GM18868 (cell line): ENCODE data around the gene STOX2.
"Not testable (repeated sequence)": the region's sequence is repeated elsewhere in the genome, so short reads cannot be mapped to it uniquely, and the experiment has no call there.

ENCODE experiments used
- ATAC-seq: cut with Tn5 transposase; IDR thresholded peaks from one replicate; pipeline ENCODE4 v1.9.1; 2021; ENCODE audit warnings: mild to moderate bottlenecking, moderate library complexity; ENCODE audit not compliant: unreplicated experiment

STOX2 gene

DNA sequence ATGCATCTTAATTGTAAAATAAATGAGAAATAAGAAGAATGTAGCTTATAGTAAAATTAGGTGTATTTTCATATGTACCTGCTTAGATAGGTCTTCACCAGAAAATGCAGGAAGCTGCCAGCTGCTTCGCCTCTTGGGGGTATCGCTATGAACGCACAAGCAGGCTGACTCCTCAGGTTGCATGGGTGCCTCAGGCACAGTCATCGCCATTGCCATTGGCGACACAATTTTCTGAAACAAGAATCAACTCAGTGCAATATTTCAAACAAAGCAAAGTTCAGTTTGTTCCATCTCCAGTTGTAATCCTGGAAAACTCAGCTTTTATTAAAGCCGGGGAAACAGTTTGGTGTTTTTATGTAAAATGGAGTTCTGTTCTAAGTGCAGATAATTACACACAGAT is 29.7 kb downstream of the STOX2 start:
- ATAC-seq, result no peak

DNA sequence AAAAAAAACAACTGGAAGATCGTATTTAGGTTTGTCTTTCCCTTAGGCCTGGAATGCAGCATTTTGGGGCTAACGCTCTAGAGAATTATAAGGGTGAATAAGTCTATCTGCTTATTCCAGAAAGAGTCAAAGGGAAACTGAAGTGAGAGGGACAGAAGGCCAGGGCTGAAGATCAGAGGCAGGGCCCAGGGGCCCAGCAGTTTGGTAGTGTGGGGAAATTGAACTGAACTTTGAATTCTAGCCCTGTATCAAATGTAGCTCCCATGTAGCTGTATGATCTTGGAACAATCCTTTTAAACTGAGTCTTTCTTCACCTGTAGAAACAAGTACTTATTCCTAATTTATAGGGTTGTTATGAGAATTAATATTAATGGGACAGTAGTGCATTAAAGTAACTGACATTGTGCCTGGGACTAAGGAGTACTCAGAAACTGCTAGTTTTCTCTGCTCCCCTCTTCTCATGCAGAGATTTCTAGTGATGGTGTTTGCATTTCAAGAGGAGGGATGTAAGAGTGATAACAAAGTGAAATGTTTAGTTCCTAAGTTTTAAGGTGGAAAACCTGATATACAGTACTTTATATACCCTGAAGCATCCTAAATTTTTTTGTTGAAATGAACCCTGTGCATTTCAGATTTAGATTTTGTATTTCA is 30.4 kb downstream of the STOX2 start:
- ATAC-seq, result no peak

DNA sequence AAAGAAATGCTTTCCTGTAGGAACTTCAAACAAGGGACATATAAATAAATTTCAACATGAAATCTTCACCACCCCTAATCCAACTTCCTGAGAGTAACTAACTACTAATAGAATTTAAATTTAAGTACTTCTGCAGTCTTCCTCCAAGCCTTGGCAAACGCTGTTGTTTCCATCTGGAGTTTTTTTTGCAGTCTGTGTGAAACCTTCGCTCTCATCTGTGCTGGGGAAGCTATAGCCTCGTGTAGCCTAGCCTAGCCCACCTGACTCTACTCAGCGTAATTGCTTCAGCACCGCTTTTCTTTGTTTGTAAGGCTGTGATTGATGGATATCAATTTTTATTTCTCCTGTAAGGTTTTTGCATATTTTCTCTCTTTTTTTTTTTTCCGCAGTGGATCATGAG is 30.9 kb downstream of the STOX2 start:
- ATAC-seq, result no peak

DNA sequence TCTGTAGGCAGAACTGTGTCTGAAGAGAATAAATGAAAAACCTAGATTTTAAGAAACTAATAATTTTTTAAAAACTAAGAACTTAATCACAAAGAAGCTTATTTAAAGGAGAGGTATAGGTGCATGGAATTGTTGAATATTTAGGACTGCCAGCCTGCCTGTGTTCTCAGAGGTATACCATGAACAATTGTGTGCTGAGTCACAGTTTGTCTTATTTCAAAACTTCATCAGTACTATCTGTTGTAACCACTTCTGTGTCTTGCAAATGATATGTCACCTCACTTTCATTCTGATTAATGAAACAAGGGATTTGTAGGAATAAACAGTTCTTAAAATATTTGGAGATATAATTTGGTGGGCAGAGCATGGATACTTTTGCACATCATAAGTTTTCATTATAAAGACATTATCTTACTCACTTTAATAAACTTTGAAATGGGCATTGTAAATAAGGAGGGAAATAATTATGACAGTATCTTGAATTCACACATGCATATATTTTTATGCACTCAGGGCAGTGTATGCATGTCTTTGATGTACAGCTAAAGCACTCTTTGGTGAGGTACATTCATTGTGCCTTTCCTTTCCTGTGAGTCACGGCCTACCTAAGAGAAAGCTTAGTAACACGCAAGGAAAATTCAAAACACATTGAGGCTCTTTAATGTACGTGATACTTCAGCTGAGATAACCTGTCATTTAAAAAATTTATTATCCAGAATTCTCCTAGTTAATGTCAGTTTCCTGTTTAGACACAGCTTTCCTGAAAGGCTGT is 31.7 kb downstream of the STOX2 start:
- ATAC-seq, result no peak

DNA sequence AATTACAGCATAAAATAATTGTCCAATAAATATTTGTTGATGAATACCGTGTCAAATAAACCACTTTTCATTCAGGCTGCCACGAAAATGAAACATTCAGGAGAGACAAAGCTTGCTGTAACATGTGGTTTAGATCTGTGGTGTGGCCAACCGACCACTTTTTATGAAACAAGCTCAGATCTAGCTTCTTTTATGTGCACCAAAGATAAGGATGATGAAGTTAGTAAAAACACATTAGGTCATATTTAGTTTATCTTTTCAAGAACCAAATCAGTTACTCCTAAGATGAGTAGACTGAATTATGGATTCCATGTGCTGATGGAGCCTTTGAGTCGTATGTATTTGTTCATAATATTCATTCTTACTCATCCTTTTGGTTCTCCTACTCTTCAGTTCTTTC is 35.8 kb downstream of the STOX2 start:
- no peak for ATAC-seq

DNA sequence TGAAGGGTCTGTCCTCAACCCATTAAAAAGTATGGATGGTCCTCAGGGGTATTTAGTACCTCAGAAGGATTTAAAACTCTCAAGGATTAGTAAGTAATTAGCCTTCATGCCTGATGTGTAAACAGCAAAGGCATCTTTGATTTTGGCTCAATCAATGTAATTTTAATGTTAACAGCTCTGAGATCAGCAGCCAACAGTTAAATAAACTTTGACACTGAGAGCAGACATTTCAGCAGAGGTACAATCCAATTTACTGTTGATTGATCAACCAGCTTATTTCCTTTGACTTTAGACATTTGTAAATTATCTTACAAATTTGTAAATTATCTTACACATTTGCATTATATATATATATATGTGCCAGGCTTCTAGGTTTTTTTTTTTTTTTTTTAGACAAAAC is 36.9 kb downstream of the STOX2 start:
- no peak for ATAC-seq

DNA sequence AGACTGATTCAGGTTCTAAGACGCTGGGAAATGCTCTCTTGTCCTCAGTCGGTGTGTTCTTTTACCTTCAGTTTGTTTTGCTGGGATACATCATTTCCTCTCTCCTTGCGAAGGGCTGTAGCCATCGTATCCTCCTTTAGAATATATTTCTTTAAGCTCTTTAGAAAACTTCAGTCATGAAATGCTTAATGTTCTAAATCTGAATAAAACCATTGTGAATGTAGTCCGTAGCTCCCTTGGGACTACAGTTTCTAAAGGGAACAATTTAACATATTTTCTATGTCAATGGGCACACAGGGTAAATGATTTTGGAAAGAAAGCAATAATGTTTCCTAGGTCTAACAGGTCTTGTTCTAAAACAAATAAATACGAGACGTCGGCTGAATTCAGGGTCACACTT is 40.6 kb downstream of the STOX2 start:
- ATAC-seq, result no peak

DNA sequence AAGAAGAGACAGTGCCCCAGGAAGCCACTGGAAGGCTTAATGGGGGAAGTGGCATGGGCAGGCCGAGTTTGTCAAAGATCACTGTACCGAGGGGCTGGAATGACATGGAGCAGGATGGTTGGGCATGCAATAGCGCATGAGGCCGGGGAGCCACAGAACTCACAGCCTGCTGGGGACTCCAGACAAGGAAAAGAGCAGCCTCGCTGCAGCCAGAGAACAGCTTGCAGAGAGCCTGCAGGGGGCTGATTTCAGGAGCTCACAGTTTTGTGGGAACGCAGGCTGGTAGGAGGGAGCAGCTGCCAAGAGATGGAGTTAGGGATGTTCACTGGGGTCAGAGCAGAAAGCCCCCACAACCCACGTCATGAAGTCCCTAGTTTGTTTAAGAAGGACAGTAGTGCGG is 45.4 kb downstream of the STOX2 start:
- no peak for ATAC-seq

DNA sequence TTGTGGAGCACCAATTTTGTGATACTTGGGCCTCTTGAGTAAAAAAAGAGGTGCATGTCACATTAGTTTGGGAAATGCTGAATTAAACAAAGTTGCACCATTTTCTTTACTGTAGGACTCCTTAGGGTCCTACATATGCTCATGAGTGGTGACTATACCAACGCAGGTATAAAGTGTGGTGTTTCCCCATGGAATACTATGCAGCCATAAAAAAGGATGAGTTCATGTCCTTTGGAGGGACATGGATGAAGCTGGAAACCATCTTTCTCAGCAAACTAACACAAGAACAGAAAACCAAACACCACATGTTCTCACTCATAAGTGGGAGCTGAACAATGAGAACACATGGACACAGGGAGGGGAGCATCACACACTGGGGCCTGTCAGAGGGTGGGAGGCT is 47.5 kb downstream of the STOX2 start:
- ATAC-seq, result not testable (repeated sequence)

DNA sequence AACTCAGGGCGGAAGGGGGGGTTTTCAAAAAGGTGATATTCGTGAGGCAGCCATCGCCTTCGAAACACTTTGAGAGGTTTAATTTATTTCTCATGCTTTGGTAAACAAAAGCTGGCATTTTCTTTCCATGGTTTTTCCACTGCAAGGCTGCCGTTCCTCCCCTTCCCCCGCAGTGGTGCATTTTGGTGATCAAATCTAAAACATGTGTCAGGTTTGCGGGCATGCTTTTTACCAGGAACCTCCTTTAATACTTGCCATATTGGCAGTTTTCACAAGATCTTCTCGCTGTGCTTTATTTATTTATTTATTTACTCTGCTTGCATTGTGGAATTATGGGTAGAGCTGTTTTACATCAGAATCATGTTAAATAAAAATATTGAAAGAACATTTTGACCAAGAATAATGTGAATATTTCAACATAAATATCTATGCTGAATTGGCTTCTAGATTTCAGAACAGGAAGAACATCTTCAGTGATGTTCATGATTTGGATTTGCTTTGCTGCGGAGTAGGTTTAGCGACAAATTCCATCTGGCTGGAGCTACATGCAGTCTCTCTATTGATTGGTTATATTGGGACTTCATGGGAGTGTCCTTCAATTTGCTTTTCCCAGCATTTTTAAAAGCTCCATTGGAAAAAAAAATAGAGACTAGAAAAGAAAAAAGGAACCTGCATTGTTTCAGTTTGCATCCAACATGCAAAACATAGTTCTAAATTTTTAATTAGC is 54.4 kb downstream of the STOX2 start:
- no peak for ATAC-seq

DNA sequence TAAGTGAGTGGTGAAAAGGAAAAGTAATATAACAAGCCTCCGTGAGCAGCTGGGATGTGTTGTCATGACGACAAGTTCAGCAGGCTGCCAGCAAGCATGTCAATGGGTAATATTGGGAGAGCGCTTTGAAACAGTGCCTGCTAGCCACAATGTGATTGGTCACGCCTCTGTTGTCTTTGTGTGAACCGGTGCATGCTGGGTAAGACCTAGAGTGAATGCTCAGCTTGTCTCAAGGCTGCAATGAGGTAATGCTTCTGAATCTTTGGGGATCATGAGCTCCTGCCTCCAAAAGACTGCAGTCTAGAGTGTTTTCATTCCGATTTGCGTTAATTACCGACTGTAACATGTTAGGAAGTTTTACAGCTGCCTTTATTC is 54.9 kb downstream of the STOX2 start:
- no peak for ATAC-seq

DNA sequence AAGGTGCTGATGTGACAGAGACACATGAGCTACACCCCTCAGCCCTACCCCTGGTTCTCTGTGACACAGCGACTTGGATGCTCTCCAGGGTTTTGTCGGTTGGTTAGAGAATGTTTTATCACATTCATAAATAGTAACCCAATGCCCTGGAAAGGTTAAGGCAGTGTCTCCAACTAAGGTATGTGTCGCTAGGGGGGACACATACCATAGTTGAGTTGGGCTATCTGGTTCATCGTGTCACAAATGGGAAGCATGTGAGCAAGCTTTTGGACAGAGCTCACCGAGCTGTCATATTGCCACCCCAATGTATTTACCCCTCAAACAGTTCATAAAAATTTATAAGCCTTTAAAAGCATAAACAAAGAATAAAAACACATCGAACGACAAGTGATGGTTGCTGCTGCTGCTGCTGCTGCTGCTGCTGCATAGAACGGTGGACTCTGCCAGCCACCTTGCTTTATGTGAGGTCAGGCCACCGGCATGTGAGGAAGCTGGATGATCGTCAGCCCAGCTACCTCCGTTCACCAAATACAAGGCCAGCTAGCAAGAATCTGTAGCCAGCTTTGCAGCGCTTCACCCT is 55.9 kb downstream of the STOX2 start:
- no peak for ATAC-seq

DNA sequence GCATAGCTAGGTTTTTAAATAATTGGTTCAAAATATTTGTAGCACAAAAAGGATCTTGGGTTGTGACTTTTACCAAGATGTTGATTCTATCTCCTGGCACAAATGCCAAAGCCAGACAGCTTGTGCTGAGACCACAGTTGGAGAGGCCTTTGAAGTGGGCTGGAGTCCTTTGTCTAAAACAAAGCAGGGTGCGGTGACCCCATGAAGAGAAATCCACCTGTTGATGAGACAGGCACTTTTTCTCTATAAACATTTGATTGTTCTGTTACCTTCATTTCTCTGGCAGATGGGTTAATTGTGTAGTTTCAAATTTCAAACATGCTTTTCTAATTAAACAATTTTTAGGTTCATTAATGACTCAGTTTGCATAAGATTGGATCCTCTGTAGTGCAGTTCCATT is 56.7 kb downstream of the STOX2 start:
- no peak for ATAC-seq

DNA sequence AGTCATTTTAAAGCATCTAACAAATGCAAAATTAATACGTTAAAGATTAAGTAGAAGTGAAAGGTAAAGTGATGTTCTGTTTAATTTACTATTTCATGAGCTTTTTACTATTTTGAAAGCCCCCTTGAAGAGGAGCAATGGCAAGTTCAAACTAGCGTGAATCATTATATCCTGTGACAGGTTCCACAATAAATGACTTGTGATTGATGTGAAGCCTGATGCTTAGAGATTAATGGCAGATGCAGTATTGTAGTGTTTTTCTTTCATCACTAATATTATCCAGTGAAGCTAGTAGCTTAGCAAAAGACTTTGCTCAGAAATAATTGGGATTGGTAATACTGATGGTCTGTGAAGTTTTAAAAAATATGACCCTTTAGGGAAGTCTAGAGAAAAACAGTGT is 57.3 kb downstream of the STOX2 start:
- no peak for ATAC-seq

DNA sequence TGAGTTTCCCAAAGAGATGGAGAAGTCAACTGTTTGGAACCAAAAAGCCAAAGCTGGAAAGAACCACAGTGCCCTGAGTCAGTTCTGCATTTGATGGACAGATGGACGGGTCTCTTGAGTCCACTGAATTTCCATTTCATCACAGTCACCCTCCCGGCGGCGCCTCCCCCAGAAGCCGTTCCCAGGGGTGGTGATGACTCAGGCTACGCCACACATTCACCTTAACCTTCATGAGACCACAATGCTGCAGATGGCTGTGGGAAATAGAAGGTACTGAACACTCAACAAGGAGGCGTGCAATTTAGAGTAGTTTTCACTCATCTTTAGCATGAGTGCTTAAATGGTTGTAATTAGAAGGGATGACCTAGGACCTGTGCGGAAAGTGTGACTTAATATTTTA is 61.3 kb downstream of the STOX2 start:
- no peak for ATAC-seq

DNA sequence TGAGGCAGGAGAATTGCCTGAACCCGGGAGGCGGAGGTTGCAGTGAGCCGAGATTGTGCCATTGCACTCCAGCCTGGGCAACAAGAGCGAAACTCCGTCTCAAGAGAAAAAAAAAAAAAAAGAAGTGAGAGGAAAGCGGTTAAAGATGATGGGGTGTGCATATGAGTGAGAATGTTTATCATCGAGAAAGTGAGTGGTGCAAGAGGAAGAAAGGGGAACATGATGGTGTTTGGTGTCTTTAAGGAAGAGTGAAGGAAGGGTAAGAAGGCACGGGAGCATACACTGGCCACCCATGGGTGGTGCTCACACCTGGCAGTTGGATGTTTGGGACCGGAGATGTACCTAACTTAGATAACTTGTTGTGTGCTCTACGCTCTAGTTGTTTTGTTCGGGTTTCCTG is 62.2 kb downstream of the STOX2 start:
- no peak for ATAC-seq

DNA sequence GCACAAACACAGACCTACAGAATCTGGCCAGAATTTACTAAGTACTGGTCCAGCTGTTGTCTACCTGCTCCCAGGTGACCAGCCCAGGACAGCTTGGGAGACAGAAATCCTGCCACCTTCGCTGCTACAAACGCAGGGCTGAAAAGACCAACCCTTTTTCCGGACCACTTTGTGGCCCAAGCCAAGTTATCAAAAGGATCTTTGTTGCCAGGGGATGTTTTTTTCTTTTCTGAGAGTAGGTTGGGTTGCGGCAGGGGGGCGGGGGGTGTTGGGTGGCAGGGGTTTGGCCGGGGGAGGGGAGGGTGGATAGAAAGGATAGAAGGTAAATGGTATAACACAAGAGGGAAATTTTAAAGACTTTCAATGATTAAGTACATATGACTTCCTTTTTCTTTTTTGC is 63.4 kb downstream of the STOX2 start:
- ATAC-seq, result no peak

DNA sequence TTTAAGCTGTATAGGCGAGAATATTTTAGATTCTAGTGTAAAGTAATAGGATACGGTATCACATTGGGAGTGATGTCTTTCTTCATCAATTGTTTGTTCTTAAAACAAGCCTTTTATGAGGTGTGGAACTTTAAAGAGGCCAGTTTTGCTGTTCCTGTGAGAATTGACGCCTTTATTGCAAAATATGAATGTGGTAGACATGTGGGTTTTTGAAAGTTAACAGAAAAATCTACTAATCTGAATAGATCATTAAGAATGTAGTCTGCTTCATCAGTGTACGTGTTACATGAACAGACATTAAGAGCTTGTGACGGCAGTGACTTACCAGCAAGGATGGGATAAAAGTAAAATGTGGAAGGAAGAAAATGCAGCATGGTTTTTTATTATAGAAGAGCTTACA is 63.8 kb downstream of the STOX2 start:
- ATAC-seq, result no peak

DNA sequence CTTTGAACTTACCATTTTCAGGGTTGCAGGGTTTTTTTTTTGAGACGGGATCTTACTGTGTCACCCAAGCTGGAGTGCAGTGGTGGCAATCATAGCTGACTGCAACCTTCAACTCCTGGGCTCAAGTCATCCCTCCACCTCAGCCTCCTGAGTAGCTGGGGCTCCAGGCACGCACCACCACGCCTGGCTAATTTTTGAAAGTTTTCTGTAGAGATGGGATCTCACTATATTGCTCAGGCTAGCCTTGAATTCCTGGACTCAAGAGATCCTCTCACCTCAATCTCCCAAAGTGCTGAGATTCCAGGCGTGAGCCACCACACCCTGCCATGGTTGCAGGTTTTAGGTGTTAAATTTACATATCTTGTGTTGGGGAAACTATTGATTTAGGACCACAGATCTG is 64.5 kb downstream of the STOX2 start:
- ATAC-seq, result no peak

DNA sequence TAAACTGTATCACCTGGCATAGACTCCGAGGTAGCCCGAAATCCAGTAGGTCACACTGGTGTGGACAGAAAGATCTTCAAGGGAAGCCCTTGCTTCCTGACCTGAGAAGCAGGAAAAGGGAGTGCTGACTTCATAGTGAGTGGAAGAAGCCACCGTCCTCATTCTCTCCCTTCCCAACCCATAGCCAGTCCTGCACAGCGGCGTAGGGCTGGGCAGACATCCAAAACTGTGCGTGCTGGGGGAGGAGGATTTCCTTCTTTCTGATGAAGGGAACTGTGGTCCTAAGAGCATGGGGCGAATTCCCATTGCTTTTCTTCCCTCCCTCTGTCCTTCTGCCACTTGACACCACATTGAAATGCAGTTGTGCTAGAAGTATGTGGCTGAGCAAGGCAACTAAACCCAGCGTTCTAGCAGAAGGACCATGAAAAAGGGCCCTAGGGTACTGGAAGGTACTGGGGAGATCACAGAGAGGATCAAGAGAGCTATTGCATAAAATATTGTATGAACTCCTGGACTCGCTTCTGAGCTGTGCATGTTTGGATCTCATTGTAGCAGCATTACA is 66.9 kb downstream of the STOX2 start:
- ATAC-seq, result no peak

DNA sequence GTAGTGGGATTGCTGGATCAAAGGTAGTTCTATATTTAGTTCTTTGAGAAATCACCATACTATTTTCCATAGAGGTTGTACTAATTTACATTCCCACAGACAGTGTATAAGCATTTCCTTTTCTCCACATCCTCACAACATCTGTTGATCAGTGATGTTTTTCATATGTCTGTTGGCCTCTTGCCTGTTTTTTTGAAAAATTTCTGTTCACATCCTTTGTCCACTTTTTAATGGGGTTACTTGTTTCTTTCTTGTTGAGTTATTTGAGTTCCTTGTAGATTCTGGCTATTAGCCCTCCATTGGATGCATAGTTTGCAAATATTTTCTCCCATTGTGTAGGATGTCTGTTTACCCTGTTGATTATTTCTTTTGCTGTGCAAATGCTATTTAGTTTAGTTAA is 72.6 kb downstream of the STOX2 start:
- ATAC-seq, result no peak

DNA sequence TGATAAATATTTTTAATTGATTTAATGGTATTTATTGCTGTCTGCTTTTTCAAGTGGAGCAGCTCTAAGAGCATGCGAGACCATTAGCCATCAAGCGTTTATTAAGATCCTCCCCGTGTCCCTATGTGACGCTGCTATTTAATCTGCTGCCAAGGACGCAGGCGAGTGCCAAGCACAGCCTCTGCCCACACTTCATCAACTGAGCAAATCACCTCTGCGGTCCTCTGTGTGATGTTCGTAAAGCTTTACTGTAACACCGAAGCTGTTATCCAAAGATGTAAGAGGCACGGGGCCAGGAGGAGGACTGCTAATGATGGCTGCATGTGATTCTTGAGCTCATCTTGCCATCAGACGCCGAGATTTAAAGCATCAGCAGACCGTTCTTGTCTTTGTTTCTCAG is 79.5 kb downstream of the STOX2 start:
- ATAC-seq, result no peak
